GM12878 (cell line): ENCODE data around the gene AVPR1B. TPM values are rescaled to one million over a fixed set of nuclear protein-coding genes. Genes with fewer than 3 reads are reported as not detected.

Experiments used
- ATAC-seq: fragments of 200-7000 bp; cut with Tn5 transposase; 3 replicates; pipeline ENCODE4 v1.9.1; 2020; ENCODE audit warnings: mild to moderate bottlenecking, moderate library complexity
- BruUV-seq: library from RNA; stranded (reverse); fragments of 400-500 nt; replicated peaks from 2 replicates; lab custom pipeline; 2021; lab: Mats Ljungman, UMichigan
- CTCF ChIA-PET: fragments of 300-600 bp; sonication (Branson Sonifier 250); formaldehyde crosslinking; extraction: SDS; loops from one replicate; lab custom pipeline; 2021; ENCODE audit warnings: inconsistent platforms; lab: Yijun Ruan, JAX
- POLR2A ChIA-PET: fragments of 350-600 bp; formaldehyde crosslinking; extraction: SDS; loops from one replicate; lab custom pipeline; 2021; ENCODE audit warnings: inconsistent platforms; lab: Charles Lee
- RAD21 ChIA-PET: fragments of 300-600 bp; sonication (Branson Sonifier 250); formaldehyde crosslinking; loops from one replicate; lab custom pipeline; 2023; ENCODE audit warnings: antibody characterized with exemption; ENCODE audit not compliant: unreplicated experiment; lab: Charles Lee
- SMC1A ChIA-PET: fragments of 300-600 bp; sonication (Branson Sonifier 250); formaldehyde crosslinking; loops from one replicate; lab custom pipeline; 2023; ENCODE audit not compliant: unreplicated experiment, uncharacterized antibody; lab: Charles Lee
- DNase-seq: peaks from one replicate; pipeline ENCODE4 v3.0.0-alpha.2; 2011; ENCODE audit warnings: low read depth, low spot score
- FAIRE-seq: peaks from 3 replicates; lab custom pipeline; 2011; peaks lifted over from hg19 to GRCh38; lab: Jason Lieb, UNC
- H2AFZ ChIP-seq: 2 replicates; pipeline ENCODE4 v1.6.0; 2011; ENCODE audit warnings: low read depth, low read length, control low read depth; ENCODE audit not compliant: control insufficient read depth
- H3K27ac ChIP-seq: 2 replicates; pipeline ENCODE4 v1.5.1; 2011; ENCODE audit warnings: control low read depth; ENCODE audit not compliant: control insufficient read depth, insufficient read depth
- H3K27me3 ChIP-seq, 2 experiments: replicated peaks in 1 of 2; 2 replicates each; pipeline versions ENCODE4 v1.6.0 to v1.6.1; 2011; ENCODE audit warnings: low read length in 1 of 2; ENCODE audit not compliant: control insufficient read depth in 2 of 2, insufficient read depth in 2 of 2
- H3K36me3 ChIP-seq, 2 experiments: 2 replicates each; pipeline ENCODE4 v1.5.1; 2011; ENCODE audit warnings: low read length in 1 of 2; ENCODE audit not compliant: control insufficient read depth in 2 of 2, insufficient read depth in 2 of 2
- H3K4me1 ChIP-seq: 2 replicates; pipeline ENCODE4 v1.6.1; 2011; ENCODE audit warnings: mild to moderate bottlenecking, low read length, moderate library complexity, mixed read lengths; ENCODE audit not compliant: control insufficient read depth, insufficient read depth
- H3K4me2 ChIP-seq: 2 replicates; pipeline ENCODE4 v1.6.0; 2011; ENCODE audit warnings: control low read depth; ENCODE audit not compliant: control insufficient read depth, insufficient read depth
- H3K4me3 ChIP-seq: fragments of 200-600 bp; sonication (generic); 2 replicates; pipeline ENCODE4 v1.5.1; 2016
- H3K79me2 ChIP-seq: 2 replicates; pipeline ENCODE4 v1.6.0; 2011; ENCODE audit warnings: low read length; ENCODE audit not compliant: control insufficient read depth, insufficient read depth
- H3K9ac ChIP-seq: 2 replicates; pipeline ENCODE4 v1.8.0; 2011; ENCODE audit warnings: low read length, control low read depth, mixed read lengths; ENCODE audit not compliant: control insufficient read depth, insufficient read depth
- H3K9me3 ChIP-seq: replicated peaks from 3 replicates; pipeline ENCODE4 v1.5.1; 2011; ENCODE audit warnings: mild to moderate bottlenecking, low read length; ENCODE audit not compliant: control insufficient read depth, insufficient read depth
- H4K20me1 ChIP-seq: 2 replicates; pipeline ENCODE4 v1.6.0; 2011; ENCODE audit not compliant: control insufficient read depth, insufficient read depth
- ZNF24 ChIP-seq: fragments of 450-650 bp; IDR thresholded peaks from 2 replicates; pipeline ENCODE4 v1.6.1; 2017; ENCODE audit warnings: antibody characterized with exemption, mild to moderate bottlenecking
- WGBS: methylation state at CpG from one replicate; pipeline ENCODE4 v1.1.6; 2016; ENCODE audit warnings: low lambda C conversion rate; ENCODE audit not compliant: insufficient replicate concordance, insufficient coverage; ENCODE audit errors: missing lambda C conversion rate; 5-methylcytosine and 5-hydroxymethylcytosine counted together
- in situ Hi-C: fragments of 300-500 bp; cut with MboI; formaldehyde crosslinking; loops from 9 replicates; pipeline ENCODE4 v1.14.3; 2018; ENCODE audit warnings: mixed read lengths
- intact Hi-C: fragments of 100-400 bp; cut with micrococcal nuclease; formaldehyde crosslinking; loops from one replicate; pipeline ENCODE4 v1.14.2; 2022; ENCODE audit not compliant: unreplicated experiment
- polyA plus RNA-seq, 11 experiments: library from polyadenylated mRNA; depleted of rRNA in 4 of 11; unstranded in 6 of 11; stranded (reverse) in 5 of 11; fragments of >200 nt; fragmentation: Nextera tagmentation in 4 of 11; fragmentation: Illumina TruSeq in 1 of 11; extraction: Ambion mirVana in 4 of 11; extraction: Trizol in 1 of 11; gene quantifications; 1 replicate in 1 of 11; 2 replicates in 10 of 11; pipeline versions ENCODE4 v1.2.1 to v1.2.3, GENCODE V29; 2011 to 2016; ENCODE audit warnings: inconsistent platforms in 2 of 11, missing spikeins in 2 of 11, low read depth in 1 of 11
- total RNA-seq, 4 experiments: library from RNA; depleted of rRNA in 3 of 4; stranded (reverse); fragments of >200 nt in 3 of 4; fragmentation: Illumina TruSeq in 1 of 4; extraction: Trizol in 1 of 4; gene quantifications; 2 replicates each; pipeline versions ENCODE4 v1.2.1 to v1.2.3, GENCODE V29; 2013 to 2021
- TF ChIP-seq, protein P1 (sequence below): fragments of 450-650 bp; IDR thresholded peaks from 2 replicates; pipeline ENCODE4 v1.6.1; 2016; ENCODE audit warnings: mild to moderate bottlenecking, moderate library complexity, borderline replicate concordance

The AVPR1B gene
- total and polyA plus RNA-seq, 10 of the 15 experiments (the other 5 are each of a cell fraction or from before 2014, with no cell fraction given), result not detected

DNA sequence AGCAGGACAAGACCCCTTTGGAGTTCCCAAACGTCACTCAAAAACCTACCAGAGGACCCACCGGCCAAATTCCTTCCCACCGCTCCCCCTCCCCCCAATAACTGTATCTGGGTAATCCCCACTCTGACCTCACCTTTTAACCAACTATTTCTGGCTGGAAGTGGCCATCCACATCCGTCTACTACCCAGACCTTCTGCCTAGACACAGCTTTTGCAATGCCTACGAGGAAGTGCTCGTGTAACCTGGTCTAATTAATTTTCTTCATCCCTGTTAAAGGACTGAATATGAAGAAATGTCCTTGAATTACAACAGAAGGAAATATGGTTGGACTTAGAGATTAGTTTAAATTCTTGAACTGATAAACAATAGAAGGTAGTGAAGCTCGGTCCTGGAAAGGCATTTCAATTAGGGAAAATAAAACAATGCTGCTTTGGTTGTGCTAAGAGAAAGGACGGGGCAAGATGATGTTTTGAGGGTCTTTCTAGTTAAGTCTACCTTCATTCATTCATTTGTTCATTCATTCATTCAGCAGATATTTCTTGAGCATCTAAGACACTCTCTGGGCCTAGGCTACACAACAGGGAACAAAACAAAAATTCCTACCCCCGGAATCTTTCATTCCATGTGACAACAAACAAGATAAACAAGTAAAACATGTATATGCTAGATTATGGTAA is 18.8 kb downstream of the AVPR1B start:
- Histone ChIP-seq H3K27me3 (no peaks in the 10 kb centered on the region; a peak in 1 of 4 replicates), H2AFZ (no peak overlapping the region), H3K4me1 (no peaks in the 10 kb centered on the region; the same call in 1 of the 2 replicates), H3K9ac (no peak overlapping the region), H3K4me3 (no peak overlapping the region), H4K20me1 (no peaks in the 10 kb centered on the region), H3K27ac (no peak overlapping the region), H3K79me2 (no peaks in the 10 kb centered on the region), H3K9me3 (no peaks in the 10 kb centered on the region), H3K36me3 (no peaks in the 10 kb centered on the region), H3K4me2 (no peak overlapping the region)
- 44% methylated on average over 9 of the region's 9 CpGs for WGBS
- DNase-seq (no peak), FAIRE-seq (no peak), ATAC-seq (no peak)
- in situ Hi-C loops, result no loop called here
- TF ChIP-seq ZNF24, result peak; percentile 65
- TF ChIP-seq, protein P1, sequence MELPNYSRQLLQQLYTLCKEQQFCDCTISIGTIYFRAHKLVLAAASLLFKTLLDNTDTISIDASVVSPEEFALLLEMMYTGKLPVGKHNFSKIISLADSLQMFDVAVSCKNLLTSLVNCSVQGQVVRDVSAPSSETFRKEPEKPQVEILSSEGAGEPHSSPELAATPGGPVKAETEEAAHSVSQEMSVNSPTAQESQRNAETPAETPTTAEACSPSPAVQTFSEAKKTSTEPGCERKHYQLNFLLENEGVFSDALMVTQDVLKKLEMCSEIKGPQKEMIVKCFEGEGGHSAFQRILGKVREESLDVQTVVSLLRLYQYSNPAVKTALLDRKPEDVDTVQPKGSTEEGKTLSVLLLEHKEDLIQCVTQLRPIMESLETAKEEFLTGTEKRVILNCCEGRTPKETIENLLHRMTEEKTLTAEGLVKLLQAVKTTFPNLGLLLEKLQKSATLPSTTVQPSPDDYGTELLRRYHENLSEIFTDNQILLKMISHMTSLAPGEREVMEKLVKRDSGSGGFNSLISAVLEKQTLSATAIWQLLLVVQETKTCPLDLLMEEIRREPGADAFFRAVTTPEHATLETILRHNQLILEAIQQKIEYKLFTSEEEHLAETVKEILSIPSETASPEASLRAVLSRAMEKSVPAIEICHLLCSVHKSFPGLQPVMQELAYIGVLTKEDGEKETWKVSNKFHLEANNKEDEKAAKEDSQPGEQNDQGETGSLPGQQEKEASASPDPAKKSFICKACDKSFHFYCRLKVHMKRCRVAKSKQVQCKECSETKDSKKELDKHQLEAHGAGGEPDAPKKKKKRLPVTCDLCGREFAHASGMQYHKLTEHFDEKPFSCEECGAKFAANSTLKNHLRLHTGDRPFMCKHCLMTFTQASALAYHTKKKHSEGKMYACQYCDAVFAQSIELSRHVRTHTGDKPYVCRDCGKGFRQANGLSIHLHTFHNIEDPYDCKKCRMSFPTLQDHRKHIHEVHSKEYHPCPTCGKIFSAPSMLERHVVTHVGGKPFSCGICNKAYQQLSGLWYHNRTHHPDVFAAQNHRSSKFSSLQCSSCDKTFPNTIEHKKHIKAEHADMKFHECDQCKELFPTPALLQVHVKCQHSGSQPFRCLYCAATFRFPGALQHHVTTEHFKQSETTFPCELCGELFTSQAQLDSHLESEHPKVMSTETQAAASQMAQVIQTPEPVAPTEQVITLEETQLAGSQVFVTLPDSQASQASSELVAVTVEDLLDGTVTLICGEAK, result no peak
- RAD21 ChIA-PET, result interaction anchor here (2.0 kb wide), 1 partner anchor 8 kb away, joined by 7 read pairs; no protein-coding TSS in a partner anchor
- BruUV-seq, result no TSS peak
- CTCF ChIA-PET, result interaction anchor here (0.6 to 5.0 kb wide), 3 partner anchors 8 to 744 kb away, joined by 3 to 33 read pairs (median 6); no protein-coding TSS in a partner anchor
- SMC1A ChIA-PET, result interaction anchor here (1.0 to 16.8 kb wide), 3 partner anchors 43 to 68 kb away, joined by 3 to 329 read pairs (median 8); no protein-coding TSS in a partner anchor
- POLR2A ChIA-PET, result no interaction called here
- intact Hi-C loops, result no loop called here
